ENCODE results near the gene SLC5A11.
"Not testable (repeated sequence)": the region's sequence is repeated elsewhere in the genome, so short reads cannot be mapped to it uniquely, and the experiment has no call there.

SLC5A11 gene

GRCh38 chr16:24847358-24847664 lies 1.5 kb downstream of the SLC5A11 start:
- Mint-ChIP-seq H3K27me3 (no peaks in the 10 kb centered on the region), H3K9me3 (no peaks in the 10 kb centered on the region), H3K27ac (no peak overlapping the region), H3K36me3 (peaks cover 6% of the 10 kb centered on the region), H3K4me1 (no peaks in the 10 kb centered on the region), H3K4me3 (no peak overlapping the region)

DNA sequence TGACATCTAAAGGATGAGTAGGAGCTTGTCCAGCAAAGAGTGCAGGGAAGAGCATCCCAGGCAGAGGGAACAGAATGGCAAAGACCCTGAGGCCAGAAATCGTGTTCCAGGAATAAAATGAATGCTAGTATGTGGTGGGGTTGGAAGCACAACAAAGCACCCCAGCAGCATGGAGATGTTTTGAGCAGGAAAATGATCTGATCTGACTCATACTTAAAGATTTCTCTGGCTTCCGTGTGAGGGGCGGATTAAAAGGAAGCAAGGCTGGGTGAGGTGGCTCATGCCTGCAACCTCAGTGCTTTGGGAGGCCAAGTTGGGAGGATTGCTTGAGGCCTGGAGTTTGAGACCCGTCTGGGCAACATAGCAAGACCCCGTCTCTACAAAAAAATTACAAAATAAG lies 2.3 kb downstream of the SLC5A11 start:
- no peak overlapping the region for H3K4me3 Mint-ChIP-seq
- no peak overlapping the region for H3K27ac Mint-ChIP-seq
- H3K4me1 Mint-ChIP-seq, result no peaks in the 10 kb centered on the region
- H3K36me3 Mint-ChIP-seq, result peaks cover 4% of the 10 kb centered on the region
- no peaks in the 10 kb centered on the region for H3K9me3 Mint-ChIP-seq
- no peaks in the 10 kb centered on the region for H3K27me3 Mint-ChIP-seq

DNA sequence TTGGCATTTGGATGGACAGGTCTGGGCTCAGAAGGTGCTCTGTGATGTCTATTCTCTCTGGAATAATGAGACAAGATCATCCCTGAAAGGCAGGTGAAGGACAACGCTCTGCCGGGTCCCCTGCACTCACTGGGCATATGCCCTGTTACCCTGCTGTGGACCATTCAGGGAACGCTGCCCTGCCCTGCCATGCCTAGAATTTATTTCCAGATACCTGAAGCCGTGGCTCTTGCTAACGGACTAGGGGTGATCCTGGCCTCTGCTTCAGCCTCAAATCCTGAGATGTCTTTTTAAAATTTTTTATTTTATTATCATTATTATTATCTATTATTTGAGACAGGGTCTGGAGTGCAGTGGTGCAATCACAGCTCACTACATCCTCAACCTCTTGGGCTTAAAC lies 3.9 kb downstream of the SLC5A11 start:
- no peaks in the 10 kb centered on the region for H3K9me3 Mint-ChIP-seq
- H3K27me3 Mint-ChIP-seq, result no peaks in the 10 kb centered on the region
- H3K4me3 Mint-ChIP-seq, result no peak overlapping the region
- H3K4me1 Mint-ChIP-seq, result no peaks in the 10 kb centered on the region
- no peak overlapping the region for H3K27ac Mint-ChIP-seq
- H3K36me3 Mint-ChIP-seq, result no peaks in the 10 kb centered on the region

- H3K27me3 Mint-ChIP-seq, result no peaks in the 10 kb centered on the region
- no peak overlapping the region for H3K4me3 Mint-ChIP-seq
Observed at GRCh38 chr16:24850289-24850938, 4.7 kb downstream of the SLC5A11 start.

GRCh38 chr16:24851700-24852099 lies 5.9 kb downstream of the SLC5A11 start:
- no peak overlapping the region for H3K27ac Mint-ChIP-seq
- H3K4me1 Mint-ChIP-seq, result no peaks in the 10 kb centered on the region
- no peaks in the 10 kb centered on the region for H3K9me3 Mint-ChIP-seq
- H3K4me3 Mint-ChIP-seq, result no peak overlapping the region
- no peaks in the 10 kb centered on the region for H3K36me3 Mint-ChIP-seq
- no peaks in the 10 kb centered on the region for H3K27me3 Mint-ChIP-seq

More at GRCh38 chr16:24850289-24850938, 4.7 kb downstream of the SLC5A11 start:
- Mint-ChIP-seq H3K4me1 (no peaks in the 10 kb centered on the region), H3K36me3 (no peaks in the 10 kb centered on the region), H3K9me3 (no peaks in the 10 kb centered on the region), H3K27ac (no peak overlapping the region)

- no peaks in the 10 kb centered on the region for H3K27me3 Mint-ChIP-seq
- H3K4me1 Mint-ChIP-seq, result no peaks in the 10 kb centered on the region
- H3K27ac Mint-ChIP-seq, result no peak overlapping the region
- no peaks in the 10 kb centered on the region for H3K9me3 Mint-ChIP-seq
- H3K4me3 Mint-ChIP-seq, result no peak overlapping the region
- H3K36me3 Mint-ChIP-seq, result no peaks in the 10 kb centered on the region
Observed at GRCh38 chr16:24852281-24852721, 6.5 kb downstream of the SLC5A11 start.

GRCh38 chr16:24853169-24853824 lies 7.5 kb downstream of the SLC5A11 start:
- no peaks in the 10 kb centered on the region for H3K4me1 Mint-ChIP-seq
- no peak overlapping the region for H3K4me3 Mint-ChIP-seq
- no peak overlapping the region for H3K27ac Mint-ChIP-seq
- no peaks in the 10 kb centered on the region for H3K9me3 Mint-ChIP-seq
- no peaks in the 10 kb centered on the region for H3K27me3 Mint-ChIP-seq
- H3K36me3 Mint-ChIP-seq, result no peaks in the 10 kb centered on the region

DNA sequence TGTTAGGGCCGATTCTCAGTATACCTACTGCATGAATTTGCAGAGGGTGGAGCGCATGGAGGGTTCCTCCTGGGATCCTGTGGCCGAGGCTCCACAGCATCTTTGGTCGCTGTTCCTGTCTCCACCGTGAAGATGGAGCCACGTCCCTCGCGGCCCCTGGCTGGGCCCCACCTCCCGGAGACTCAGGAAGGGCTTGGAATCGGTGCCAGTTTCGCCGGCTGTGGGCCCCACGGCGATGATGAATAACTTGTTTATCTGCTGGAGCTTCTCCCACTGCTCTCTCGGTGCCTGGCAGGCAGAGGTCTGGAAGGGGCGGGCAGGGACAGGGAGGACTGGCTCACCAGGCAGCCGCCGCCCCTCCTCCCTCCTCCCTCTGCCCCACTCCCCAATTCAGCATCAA lies 8.1 kb downstream of the SLC5A11 start:
- H3K27ac Mint-ChIP-seq, result no peak overlapping the region
- H3K36me3 Mint-ChIP-seq, result no peaks in the 10 kb centered on the region
- no peaks in the 10 kb centered on the region for H3K4me1 Mint-ChIP-seq
- H3K4me3 Mint-ChIP-seq, result no peak overlapping the region
- no peaks in the 10 kb centered on the region for H3K9me3 Mint-ChIP-seq
- no peaks in the 10 kb centered on the region for H3K27me3 Mint-ChIP-seq

- H3K9me3 Mint-ChIP-seq, result no peaks in the 10 kb centered on the region
- no peak overlapping the region for H3K4me3 Mint-ChIP-seq
- no peaks in the 10 kb centered on the region for H3K27me3 Mint-ChIP-seq
- H3K27ac Mint-ChIP-seq, result no peak overlapping the region
- H3K36me3 Mint-ChIP-seq, result no peaks in the 10 kb centered on the region
- no peaks in the 10 kb centered on the region for H3K4me1 Mint-ChIP-seq
Observed at GRCh38 chr16:24854607-24855171, 8.9 kb downstream of the SLC5A11 start.

GRCh38 chr16:24855678-24856077 lies 9.9 kb downstream of the SLC5A11 start:
- no peaks in the 10 kb centered on the region for H3K9me3 Mint-ChIP-seq
- H3K36me3 Mint-ChIP-seq, result no peaks in the 10 kb centered on the region
- no peaks in the 10 kb centered on the region for H3K4me1 Mint-ChIP-seq
- no peaks in the 10 kb centered on the region for H3K27me3 Mint-ChIP-seq
- no peak overlapping the region for H3K4me3 Mint-ChIP-seq
- H3K27ac Mint-ChIP-seq, result no peak overlapping the region

- not testable (repeated sequence) for H3K4me3 Mint-ChIP-seq, H3K27ac Mint-ChIP-seq, H3K36me3 Mint-ChIP-seq, H3K4me1 Mint-ChIP-seq, H3K9me3 Mint-ChIP-seq, H3K27me3 Mint-ChIP-seq
Observed at GRCh38 chr16:24856871-24857270, 11.1 kb downstream of the SLC5A11 start.

GRCh38 chr16:24858219-24859041 lies 12.7 kb downstream of the SLC5A11 start:
- no peaks in the 10 kb centered on the region for H3K9me3 Mint-ChIP-seq
- H3K27me3 Mint-ChIP-seq, result no peaks in the 10 kb centered on the region
- no peaks in the 10 kb centered on the region for H3K36me3 Mint-ChIP-seq
- no peak overlapping the region for H3K4me3 Mint-ChIP-seq
- no peak overlapping the region for H3K27ac Mint-ChIP-seq
- no peaks in the 10 kb centered on the region for H3K4me1 Mint-ChIP-seq

DNA sequence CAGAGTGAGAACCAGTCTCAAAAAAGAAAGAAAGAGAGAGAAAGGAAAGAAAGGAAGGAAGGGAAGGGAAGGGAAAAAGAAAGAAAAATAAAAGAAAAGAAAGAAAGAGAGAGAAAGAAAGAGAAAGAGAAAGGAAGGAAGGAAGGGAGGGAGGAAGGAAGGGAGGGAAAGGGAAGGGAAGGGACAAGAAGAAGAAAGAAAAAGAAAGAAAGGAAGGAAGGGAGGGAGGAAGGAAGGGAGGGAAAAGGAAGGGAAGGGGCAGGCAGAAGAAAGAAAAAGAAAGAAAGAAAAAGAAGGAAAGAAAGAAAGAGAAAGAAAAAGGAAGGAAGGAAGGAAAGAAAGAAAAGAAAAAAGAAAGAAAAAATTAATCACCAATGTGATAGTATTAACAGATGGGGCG lies 15.7 kb downstream of the SLC5A11 start:
- Mint-ChIP-seq H3K27ac (no peak overlapping the region), H3K4me1 (no peaks in the 10 kb centered on the region), H3K36me3 (peaks cover 7% of the 10 kb centered on the region), H3K9me3 (peaks cover 19% of the 10 kb centered on the region), H3K4me3 (no peak overlapping the region), H3K27me3 (no peaks in the 10 kb centered on the region)

GRCh38 chr16:24863582-24864437 lies 18.0 kb downstream of the SLC5A11 start:
- Mint-ChIP-seq H3K4me1 (no peaks in the 10 kb centered on the region), H3K4me3 (no peak overlapping the region), H3K27ac (no peak overlapping the region), H3K36me3 (peaks cover 7% of the 10 kb centered on the region), H3K27me3 (no peaks in the 10 kb centered on the region), H3K9me3 (peaks cover 19% of the 10 kb centered on the region)

GRCh38 chr16:24869033-24869432 lies 23.3 kb downstream of the SLC5A11 start:
- peaks cover 3% of the 10 kb centered on the region for H3K36me3 Mint-ChIP-seq

More at GRCh38 chr16:24869033-24869432, 23.3 kb downstream of the SLC5A11 start:
- Mint-ChIP-seq H3K27ac (no peak overlapping the region), H3K9me3 (peaks cover 15% of the 10 kb centered on the region), H3K4me3 (no peak overlapping the region), H3K4me1 (no peaks in the 10 kb centered on the region), H3K27me3 (no peaks in the 10 kb centered on the region)
